Skeletal muscle cell (primary cell): ENCODE data around the gene MECP2.

Source experiments
- DNase-seq: peaks from one replicate; pipeline ENCODE4 v3.0.0-alpha.2; 2010; ENCODE audit warnings: low read depth
- H3K4me3 ChIP-seq: 2 replicates; pipeline ENCODE4 v1.5.1; 2011; ENCODE audit warnings: low read depth, mild to moderate bottlenecking, control low read depth, low read length, moderate library complexity

Gene MECP2

GRCh38 chrX:153974726-153975286 is 122.7 kb downstream of the MECP2 start:
- no peak overlapping the region for H3K4me3 ChIP-seq
- no peak for DNase-seq

- H3K4me3 ChIP-seq: no peak overlapping the region
- DNase-seq: no peak
Measured at GRCh38 chrX:153974003-153974725, 123.4 kb downstream of the MECP2 start.

GRCh38 chrX:153973127-153974002 is 124.2 kb downstream of the MECP2 start:
- no peak for DNase-seq
- H3K4me3 ChIP-seq: peak overlapping the region; percentile 52

GRCh38 chrX:153972368-153973126 is 125.0 kb downstream of the MECP2 start, which contains the start of gene TMEM187:
Gene TMEM187, plus strand, starts transcription at chrX:153972754. Its CDS starts 9,309 bp downstream, at chrX:153982063.
- no peak for DNase-seq
- H3K4me3 ChIP-seq: peak within 1 kb of the TSS; percentile 74
